HepG2 (cell line): ENCODE data around the gene SLC39A10. TPM values are rescaled to one million over a fixed set of nuclear protein-coding genes. Genes with fewer than 3 reads are reported as not detected.
A peak's percentile ranks its signal among the peaks of the same experiment; 100 is the strongest.

Experiments
- ARID4A ChIP-seq: sonication (generic); formaldehyde crosslinking; IDR thresholded peaks from 2 replicates; pipeline ENCODE4 v1.5.0; 2020; ENCODE audit warnings: mild to moderate bottlenecking, missing genetic modification reagents, borderline replicate concordance
- ATF4 ChIP-seq, 2 experiments: fragments of 450-650 bp in 1 of 2; sonication (generic) in 1 of 2; formaldehyde crosslinking; IDR thresholded peaks; 2 replicates each; pipeline versions ENCODE4 v1.5.0 to v1.8.0; 2020 to 2022; ENCODE audit warnings: mild to moderate bottlenecking in 1 of 2, missing genetic modification reagents in 1 of 2
- CBX5 ChIP-seq: sonication (generic); formaldehyde crosslinking; IDR thresholded peaks from 2 replicates; pipeline ENCODE4 v1.4.0; 2020; ENCODE audit warnings: missing genetic modification reagents, borderline replicate concordance
- MNT ChIP-seq: fragments of 450-650 bp; IDR thresholded peaks from 2 replicates; pipeline ENCODE4 v1.6.1; 2016
- NFE2L1 ChIP-seq: sonication (generic); formaldehyde crosslinking; IDR thresholded peaks from 2 replicates; pipeline ENCODE4 v1.4.0; 2020; ENCODE audit warnings: missing genetic modification reagents, mild to moderate bottlenecking, borderline replicate concordance
- PHF21A ChIP-seq: sonication (generic); formaldehyde crosslinking; IDR thresholded peaks from 2 replicates; pipeline ENCODE4 v1.5.0; 2020; ENCODE audit warnings: mild to moderate bottlenecking, missing genetic modification reagents
- RBM22 ChIP-seq: fragments of 200-400 bp; formaldehyde crosslinking; optimal IDR thresholded peaks from 2 replicates; pipeline ENCODE3; 2017; ENCODE audit warnings: mild to moderate bottlenecking, low read length, moderate library complexity
- RFX5 ChIP-seq: IDR thresholded peaks from 2 replicates; pipeline ENCODE4 v1.6.1; 2011; ENCODE audit warnings: low read depth, low read length, improper control_type of control experiment
- TAF1 ChIP-seq: sonication (generic); formaldehyde crosslinking; IDR thresholded peaks from 2 replicates; pipeline ENCODE4 v1.4.0; 2020; ENCODE audit warnings: missing genetic modification reagents
- TBX2 ChIP-seq: sonication (generic); formaldehyde crosslinking; IDR thresholded peaks from 2 replicates; pipeline ENCODE4 v1.5.0; 2020; ENCODE audit warnings: missing genetic modification reagents, mild to moderate bottlenecking, borderline replicate concordance
- ZFP91 ChIP-seq: sonication (generic); formaldehyde crosslinking; IDR thresholded peaks from 2 replicates; pipeline ENCODE4 v1.9.0; 2022; ENCODE audit warnings: missing genetic modification reagents, mild to moderate bottlenecking, borderline replicate concordance
- ZNF446 ChIP-seq: sonication (generic); formaldehyde crosslinking; IDR thresholded peaks from 2 replicates; pipeline ENCODE4 v1.5.0; 2020; ENCODE audit warnings: mild to moderate bottlenecking, missing genetic modification reagents
- ZNF503 ChIP-seq: sonication (generic); formaldehyde crosslinking; IDR thresholded peaks from 2 replicates; pipeline ENCODE4 v1.4.0; 2020; ENCODE audit warnings: missing genetic modification reagents
- ZNF558 ChIP-seq: sonication (generic); formaldehyde crosslinking; IDR thresholded peaks from 2 replicates; pipeline ENCODE4 v1.9.0; 2022; ENCODE audit warnings: mild to moderate bottlenecking, missing genetic modification reagents, borderline replicate concordance
- ZNF567 ChIP-seq: sonication (generic); formaldehyde crosslinking; IDR thresholded peaks from 2 replicates; pipeline ENCODE4 v1.8.1; 2023; ENCODE audit warnings: mild to moderate bottlenecking, missing genetic modification reagents, borderline replicate concordance
- ZNF747 ChIP-seq: sonication (generic); formaldehyde crosslinking; IDR thresholded peaks from 2 replicates; pipeline ENCODE4 v1.8.1; 2023; ENCODE audit warnings: missing genetic modification reagents, mild to moderate bottlenecking, borderline replicate concordance
- polyA plus RNA-seq, 8 experiments: library from polyadenylated mRNA; depleted of rRNA in 3 of 8; stranded (reverse) in 7 of 8; unstranded in 1 of 8; fragments of >200 nt; fragmentation: Illumina TruSeq in 4 of 8; extraction: Trizol in 4 of 8; gene quantifications; 2 replicates each; pipeline versions ENCODE4 v1.2.1 to v1.2.3, GENCODE V29; 2011 to 2016; ENCODE audit warnings: low read depth in 4 of 8, missing spikeins in 1 of 8, mixed read lengths in 1 of 8; ENCODE audit not compliant: insufficient read depth in 1 of 8
- total RNA-seq, 5 experiments: library from RNA; depleted of rRNA; stranded (reverse); fragments of >200 nt; fragmentation: Illumina TruSeq; extraction: Trizol; gene quantifications; 2 replicates each; pipeline ENCODE4 v1.2.3, GENCODE V29; 2016; ENCODE audit warnings: low read depth in 1 of 5

SLC39A10 gene
- total and polyA plus RNA-seq, 2 of the 13 experiments (the other 11 are each of a cell fraction or from before 2014, with no cell fraction given) = 13.2 to 21.0 TPM

GRCh38 chr2:195657634-195658540 lies 861 bp downstream of the SLC39A10 start (continued):
- no peak; the same call in 1 of the 2 replicates for TF ChIP-seq TBX2 (CRISPR knock-in tag)
- peak; percentile 31; the same call in 1 of the 2 replicates for TF ChIP-seq MNT
- 0 out of 2 replicates have a peak, but pooled peaks have one; percentile 34 for TF ChIP-seq ZNF446 (CRISPR knock-in tag)
- peak; percentile 46 for TF ChIP-seq RBM22
- TF ChIP-seq ZNF503 (CRISPR knock-in tag) = 0 out of 2 replicates have a peak, but pooled peaks have one; percentile 24
- TF ChIP-seq ZNF747 (CRISPR knock-in tag) = no peak
- TF ChIP-seq PHF21A = no peak
- no peak for TF ChIP-seq ZNF558
- no peak for TF ChIP-seq RFX5
- peak; percentile 11; the same call in 1 of the 2 replicates for TF ChIP-seq ZFP91 (CRISPR knock-in tag)
- peak; percentile 74; the same call in 1 of the 2 replicates for TF ChIP-seq CBX5 (CRISPR knock-in tag)
- TF ChIP-seq ZNF567 = no peak
- TF ChIP-seq NFE2L1 (CRISPR knock-in tag) = no peak
- TF ChIP-seq ATF4 (CRISPR knock-in tag; IDR thresholded peaks at IDR 0.05) = no peak
- no peak for TF ChIP-seq TAF1 (CRISPR knock-in tag)
- TF ChIP-seq ARID4A = peak; percentile 10; the same call in 1 of the 2 replicates
